HFF-Myc (cell line): ENCODE measurements around the gene CDCP1.

Experiments
- DNase-seq: peaks from one replicate; pipeline ENCODE4 v3.0.0-alpha.2; 2011; ENCODE audit warnings: low read depth; ENCODE audit errors: extremely low read depth
- H3K4me3 ChIP-seq: replicated peaks from 2 replicates; pipeline ENCODE4 v1.5.1; 2011; ENCODE audit warnings: low read depth, mild to moderate bottlenecking, control low read depth, low read length
- CTCF ChIP-seq: IDR thresholded peaks from 2 replicates; pipeline ENCODE4 v1.5.1; 2012; ENCODE audit warnings: mild to moderate bottlenecking, low read depth, low read length, control low read depth; ENCODE audit errors: missing control alignments

CDCP1 gene

DNA sequence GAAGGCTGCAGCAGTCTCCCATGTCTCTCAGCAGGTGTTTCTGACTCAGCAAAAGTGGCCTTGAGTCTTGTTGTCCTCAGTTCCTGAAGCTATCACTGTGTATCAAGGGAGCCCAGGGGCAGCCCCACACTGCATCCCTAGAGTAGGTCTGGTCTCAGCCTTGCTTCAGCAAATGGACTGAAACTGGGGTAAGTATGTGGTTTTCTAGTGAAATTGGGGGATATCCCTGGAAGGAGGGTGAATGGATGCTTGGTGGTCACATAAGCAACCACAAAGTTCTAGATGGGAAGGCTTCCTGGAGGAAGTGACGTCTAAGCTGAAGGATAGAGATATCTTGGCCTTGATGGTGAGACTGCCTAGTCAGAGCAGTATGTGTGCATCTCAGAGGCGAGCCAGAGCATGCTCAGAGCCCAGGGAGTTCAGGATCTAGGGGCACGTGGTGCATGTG, 41.5 kb upstream of the CDCP1 start:
- no peak for DNase-seq
- H3K4me3 ChIP-seq = no peak overlapping the region
- no peak for TF ChIP-seq CTCF

- H3K4me3 ChIP-seq = no peak overlapping the region
- TF ChIP-seq CTCF = no peak
- no peak for DNase-seq
Observed at GRCh38 chr3:45186871-45187270, 40.7 kb upstream of the CDCP1 start.

- no peak overlapping the region for H3K4me3 ChIP-seq
- TF ChIP-seq CTCF = no peak
- no peak for DNase-seq
Observed at GRCh38 chr3:45185461-45185860, 39.3 kb upstream of the CDCP1 start.

GRCh38 chr3:45185052-45185451, 38.9 kb upstream of the CDCP1 start:
- DNase-seq = no peak

GRCh38 chr3:45183872-45184262, 37.7 kb upstream of the CDCP1 start:
- no peak for TF ChIP-seq CTCF
- DNase-seq = no peak
- no peak overlapping the region for H3K4me3 ChIP-seq

More at GRCh38 chr3:45185052-45185451, 38.9 kb upstream of the CDCP1 start:
- no peak for TF ChIP-seq CTCF
- no peak overlapping the region for H3K4me3 ChIP-seq

GRCh38 chr3:45182915-45183871, 37.0 kb upstream of the CDCP1 start:
- DNase-seq = no peak
- TF ChIP-seq CTCF = no peak

More at GRCh38 chr3:45182915-45183871, 37.0 kb upstream of the CDCP1 start:
- H3K4me3 ChIP-seq = no peak overlapping the region
